NOMO-1 treated with DMSO at 0.1 percent for 48 hours (cell line): ENCODE measurements around the gene MMEL1.

Source experiments
- DNase-seq: peaks from one replicate; lab custom pipeline; 2025; ENCODE audit not compliant: unreplicated experiment; lab: John Stamatoyannopoulos, UW

MMEL1 gene

DNA sequence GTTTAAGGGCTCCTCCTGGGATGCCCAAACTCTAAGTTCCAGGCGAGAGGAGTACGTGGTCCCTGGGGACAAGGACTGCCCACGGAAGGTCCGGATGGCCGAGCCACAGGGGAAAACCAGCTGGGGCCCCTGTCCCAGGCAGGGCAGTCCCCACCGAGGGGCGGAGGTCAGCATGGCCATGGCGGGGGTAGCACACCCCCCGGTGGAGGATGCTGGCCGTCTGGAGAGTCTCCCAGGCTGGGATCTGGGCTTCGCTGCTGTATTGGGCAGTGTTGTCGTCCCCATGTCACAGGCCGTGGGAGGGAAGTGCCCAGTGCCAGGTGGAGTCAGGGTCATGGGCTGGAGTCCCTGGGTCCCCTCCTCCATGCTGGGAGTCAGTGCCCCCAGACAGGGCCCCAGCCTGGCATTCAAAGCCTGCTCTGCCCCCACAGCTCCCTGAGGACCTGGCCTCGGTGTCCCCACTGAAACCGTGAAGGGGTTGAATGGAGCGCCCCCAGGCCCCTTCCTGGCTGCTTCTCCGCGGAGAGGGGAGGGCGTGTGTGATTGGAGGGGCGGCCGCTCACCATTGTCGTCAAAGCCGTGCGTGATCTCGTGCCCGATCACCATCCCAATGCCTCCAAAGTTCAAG lies 39.5 kb downstream of the MMEL1 start:
- DNase-seq, result no peak

DNA sequence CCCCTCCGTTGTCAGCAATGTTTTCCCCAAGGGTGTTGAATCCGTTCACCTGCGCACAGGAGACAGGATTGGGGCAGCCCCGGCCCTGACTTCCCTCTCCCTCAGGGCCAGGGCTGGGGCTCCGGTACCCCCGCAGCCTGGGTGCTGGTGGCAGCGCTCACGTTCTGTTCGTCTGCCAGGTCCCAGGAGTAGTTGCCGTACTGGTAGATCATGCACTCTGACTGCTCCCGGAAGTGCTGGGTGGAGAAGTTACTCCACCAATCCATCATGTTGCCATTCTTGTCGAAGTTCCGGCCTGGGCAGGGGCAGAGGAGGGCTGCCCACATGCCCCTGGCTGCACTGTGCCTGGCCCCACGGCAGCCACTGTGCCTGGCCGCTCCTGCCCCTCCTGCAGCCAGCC lies 40.1 kb downstream of the MMEL1 start:
- peak; percentile 26 for DNase-seq

DNA sequence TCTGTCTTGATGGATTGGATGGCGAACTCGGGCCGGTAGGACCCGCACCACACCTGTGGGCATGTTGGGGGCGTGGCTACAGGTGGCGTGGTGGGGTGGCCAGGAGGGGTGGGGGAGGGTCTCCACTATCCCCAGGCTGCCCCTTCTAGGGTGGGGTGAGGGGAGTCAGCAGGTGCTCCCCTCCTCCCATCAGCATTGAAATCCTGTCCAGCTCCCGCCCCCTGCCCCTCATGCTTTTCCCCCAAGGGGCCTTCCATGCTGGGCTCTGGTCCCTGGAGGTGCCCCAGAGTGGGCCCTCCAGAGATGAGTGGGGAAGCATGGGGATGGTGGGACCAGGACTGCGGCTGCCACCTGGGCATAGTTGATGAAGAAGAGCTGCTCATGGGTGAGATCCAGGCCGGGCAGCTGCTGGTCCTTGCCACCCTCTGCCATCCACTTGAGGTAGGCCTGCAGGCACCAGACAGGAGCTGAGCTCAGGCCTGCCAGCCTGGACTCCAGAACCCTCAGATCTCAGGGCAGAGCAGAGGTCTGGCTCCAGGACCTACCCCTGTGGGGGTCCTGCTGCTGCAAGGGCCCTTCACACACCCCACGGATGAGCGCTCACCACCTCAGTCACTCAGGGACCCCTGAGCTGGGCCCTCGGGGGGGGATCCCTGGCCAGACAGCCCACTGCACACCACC lies 41.1 kb downstream of the MMEL1 start:
- no peak for DNase-seq

DNA sequence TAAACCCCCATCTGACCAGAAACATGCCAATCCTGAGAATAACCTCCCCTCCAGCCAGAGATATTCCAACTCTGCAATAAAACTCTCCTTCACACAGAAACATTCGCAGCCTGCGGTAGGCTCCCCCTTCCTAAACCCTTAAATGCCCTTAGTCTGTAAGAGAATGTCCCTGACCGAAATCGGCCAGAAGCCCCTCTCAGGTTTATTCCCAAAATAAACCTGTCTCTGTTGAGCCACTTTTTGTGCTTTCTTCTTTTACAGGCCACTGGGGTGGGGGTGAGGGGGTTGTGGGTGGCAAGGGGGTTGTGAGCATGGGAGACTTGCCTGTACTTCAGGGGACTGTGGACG lies 41.6 kb downstream of the MMEL1 start:
- DNase-seq, result no peak

DNA sequence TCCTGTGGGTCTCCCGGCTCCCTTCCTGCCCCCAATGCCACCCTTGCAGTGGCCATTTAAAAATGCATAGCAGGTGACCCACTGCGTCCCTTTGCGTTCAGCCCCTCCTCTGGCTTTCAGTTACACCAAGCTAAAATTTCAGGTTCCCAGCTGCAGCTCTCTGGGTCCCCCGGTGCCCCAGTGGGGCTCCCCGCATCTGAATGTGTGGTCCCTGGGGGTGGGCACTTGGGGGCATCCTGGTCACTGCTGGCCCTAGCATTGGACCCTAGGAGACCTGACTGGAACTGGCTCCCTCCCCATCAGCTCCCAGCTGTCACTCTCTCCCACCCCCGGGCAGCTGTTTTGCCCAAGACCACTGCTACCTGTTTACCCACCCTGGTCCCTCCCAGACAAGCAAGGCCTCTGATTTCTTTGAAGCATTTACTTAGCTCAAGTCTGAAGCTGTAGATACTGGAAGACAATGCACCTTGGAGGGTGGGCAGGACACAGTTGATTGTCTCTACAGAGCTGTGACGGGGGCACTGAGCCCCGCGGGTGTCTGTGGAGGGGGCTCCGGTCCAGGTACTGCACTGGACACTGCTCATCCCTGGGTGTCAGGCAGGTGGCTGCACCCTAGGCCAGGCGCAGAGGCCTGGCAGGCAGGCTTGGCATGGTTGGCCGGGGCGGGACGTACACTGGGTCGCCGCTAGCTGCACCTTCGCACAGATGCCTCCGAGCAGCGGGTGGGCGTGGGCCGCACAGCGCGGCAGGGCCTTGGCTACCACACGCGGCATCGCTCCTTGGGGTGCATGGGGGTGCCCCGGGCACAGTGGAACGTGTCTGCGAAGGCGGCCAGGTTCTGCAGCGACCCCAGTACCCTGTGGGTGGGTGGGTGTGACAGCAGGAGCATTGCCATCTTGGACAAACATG lies 42.3 kb downstream of the MMEL1 start:
- DNase-seq, result no peak

DNA sequence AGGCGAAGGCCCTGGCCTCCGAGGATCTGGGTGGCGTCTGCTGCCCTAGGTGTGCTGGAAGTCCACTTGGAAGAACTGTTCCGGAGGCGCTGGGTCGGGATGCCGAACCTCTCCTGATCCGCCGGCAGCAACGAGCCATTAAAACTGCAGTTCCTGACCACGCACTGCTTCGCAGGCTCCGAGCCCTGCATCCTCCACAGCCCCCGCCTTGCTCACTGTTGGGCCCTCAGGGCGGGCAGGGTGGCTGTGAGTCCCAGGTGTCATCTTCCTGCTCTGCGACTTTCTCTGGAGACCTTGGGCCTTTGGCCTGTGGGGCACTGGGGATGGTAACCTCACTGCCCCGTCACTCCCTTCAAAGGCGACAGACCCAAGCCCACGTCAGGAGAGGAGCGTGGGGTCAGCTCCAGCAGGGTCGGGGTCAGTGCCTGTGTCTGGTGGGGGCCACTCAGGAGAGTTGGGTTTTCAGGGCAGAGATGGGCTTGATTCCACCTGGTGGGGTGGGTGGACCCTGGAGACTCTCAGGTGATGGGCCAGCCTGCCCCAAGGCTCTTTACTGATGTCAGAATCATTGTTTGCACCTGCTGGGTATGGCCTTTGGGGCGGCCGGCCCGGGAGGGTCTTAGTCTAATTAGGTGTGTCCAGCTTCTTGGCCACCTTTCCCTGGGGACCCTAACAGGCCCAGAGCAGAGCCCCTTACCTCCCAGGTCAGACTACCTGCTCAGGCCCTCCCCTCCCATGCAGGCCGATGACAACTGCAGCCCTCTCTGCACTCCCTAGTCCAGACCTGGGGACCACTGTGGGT lies 43.2 kb downstream of the MMEL1 start:
- no peak for DNase-seq

DNA sequence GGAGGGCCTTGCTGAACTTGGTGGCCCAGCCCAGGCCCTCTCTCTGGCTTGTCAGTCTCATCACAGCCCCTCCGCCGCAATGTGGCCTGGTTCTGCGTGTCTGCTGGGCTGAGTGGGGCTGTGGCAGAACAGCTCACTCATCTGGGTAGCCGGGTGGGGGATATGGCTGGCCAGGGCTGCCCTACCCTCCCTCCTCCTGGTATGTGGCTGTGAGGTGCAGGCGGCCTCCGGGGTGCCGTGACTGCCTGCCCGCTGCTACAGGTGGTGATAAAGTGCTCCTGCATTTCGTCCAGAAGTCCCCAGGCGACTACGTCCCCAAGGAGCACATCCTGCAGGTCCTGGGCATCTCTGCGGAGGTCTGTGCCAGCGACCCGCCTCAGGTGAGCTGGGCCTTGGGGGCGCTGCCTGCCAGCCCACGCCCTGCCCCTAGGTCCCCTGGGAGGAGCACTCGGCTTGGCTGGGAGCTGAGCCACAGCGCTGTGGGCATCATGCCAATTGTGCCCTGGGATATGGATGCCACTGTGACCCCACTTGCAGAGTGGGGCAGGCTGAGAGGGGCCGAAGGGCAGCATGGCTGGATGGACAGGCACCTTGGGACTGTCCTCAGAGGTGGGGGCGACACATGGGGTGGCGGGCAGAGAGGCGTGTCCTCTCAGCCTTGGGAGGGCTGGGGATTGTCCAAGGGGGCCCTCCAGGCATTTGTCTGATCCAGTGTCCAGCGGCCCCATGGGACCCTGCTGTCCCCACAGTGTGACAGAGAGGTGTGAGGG lies 44.0 kb downstream of the MMEL1 start:
- DNase-seq, result no peak

DNA sequence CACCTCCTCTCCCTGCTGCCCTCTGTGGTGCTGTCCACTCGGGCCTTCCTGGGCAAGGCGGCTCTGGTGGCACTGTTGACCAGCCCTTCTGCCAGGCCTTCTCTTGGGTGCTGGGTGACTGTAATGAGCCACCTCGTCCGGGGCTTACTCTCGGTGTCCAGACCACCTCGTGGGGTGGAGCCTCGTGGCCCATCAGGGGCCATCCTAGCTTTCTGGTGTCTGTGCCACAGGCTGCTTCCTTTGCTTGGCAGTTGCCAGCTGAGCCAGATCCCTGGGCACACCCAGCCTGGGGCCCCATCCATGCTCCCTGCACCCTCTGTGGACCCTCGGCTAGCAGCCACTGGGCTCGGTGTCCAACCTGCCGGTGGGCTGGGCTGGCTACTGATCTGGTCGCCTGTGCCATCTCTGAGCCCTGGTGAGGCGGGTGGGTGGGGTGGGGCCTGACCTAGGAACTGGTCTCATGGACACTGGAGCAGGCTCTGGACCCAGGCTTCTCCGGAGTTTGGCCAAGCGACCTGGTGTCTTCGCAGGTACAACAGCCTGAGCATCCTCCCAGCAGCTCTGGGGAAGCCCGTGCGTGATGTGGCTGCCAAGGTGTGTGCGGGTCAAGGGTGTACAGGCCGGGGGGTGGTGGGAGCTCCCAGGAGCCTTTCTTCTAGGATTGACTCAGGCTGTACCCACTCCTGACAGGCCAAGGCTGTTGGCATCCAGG lies 44.8 kb downstream of the MMEL1 start:
- DNase-seq, result no peak

DNA sequence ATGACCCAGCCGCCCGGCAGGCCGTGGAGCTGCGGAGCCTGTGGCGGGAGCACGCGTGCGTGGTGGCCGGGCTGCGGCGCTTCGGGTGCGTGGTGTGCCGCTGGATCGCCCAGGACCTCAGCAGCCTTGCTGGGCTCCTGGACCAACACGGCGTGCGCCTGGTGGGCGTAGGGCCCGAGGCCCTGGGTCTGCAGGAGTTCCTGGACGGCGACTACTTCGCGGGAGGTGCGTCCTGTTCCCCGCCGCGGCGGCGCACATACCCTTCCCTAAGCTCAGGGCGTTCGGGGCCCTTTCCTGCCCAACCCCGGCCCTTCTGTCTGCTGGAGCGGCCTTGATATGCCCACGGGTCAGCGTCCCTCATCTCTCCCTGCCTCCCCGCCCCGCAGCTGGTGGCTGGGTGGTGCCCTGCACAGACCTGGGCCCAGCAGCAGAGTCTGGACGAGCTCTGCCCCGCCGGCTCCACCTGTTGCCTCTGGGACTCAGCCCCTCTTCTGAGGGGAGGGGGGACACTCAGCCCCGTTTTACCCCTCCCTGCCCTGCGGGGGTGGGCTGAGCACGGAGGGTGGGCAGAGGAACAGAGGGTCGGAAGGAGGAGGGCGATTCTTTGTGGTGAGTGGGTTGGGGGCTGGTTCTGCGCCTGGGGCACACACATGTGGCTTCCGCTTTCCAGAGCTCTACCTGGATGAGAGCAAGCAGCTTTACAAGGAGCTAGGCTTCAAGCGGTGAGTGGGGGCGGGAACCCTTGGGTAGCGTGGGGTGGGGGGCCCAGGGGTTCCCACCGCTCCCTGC lies 45.6 kb downstream of the MMEL1 start:
- DNase-seq, result no peak

DNA sequence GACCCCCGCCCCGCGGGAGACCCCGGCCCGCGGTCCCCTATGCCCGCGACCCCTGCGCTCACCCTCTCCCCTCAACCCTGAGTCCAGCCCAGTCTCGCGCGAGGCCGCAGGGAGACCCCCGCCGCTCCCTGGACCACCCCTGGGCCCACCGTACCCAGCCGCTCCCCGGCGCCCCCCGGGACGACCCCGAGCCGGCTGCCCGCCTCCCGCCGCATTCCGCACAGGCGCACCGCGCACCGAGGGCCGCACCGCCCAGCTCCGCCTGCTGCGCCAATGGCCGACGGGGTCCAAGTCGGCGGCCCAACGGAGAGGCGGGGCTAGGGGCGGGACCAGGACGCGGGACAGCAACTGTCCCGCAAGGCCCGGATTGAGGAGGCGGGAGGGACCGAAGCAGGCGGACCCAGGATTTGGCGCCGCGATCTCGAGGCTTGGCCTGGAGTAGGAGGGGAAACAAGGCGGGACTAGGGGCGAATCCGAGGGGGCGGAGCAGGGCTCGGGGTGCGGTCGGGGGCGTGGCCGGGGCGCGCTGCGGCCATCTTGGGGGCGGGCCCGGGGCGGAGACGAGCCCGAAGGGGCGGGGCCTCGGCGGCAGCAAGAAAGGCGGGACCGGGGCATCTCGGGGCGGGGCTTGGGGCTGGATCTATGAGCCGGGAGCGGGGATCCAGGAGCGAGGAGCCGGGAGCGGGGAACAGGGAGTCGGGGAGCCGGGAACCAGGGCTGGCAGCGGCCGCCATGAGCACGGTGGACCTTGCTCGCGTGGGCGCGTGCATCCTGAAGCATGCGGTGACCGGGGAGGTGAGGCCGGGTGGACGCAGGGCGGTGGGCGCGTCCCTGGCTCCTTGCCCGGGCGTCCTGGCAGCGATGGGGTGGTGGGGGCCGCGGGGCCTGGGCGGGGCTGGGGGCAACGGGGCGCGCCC lies 46.4 kb downstream of the MMEL1 start, which contains the start of gene PRXL2B:
Gene PRXL2B, plus strand, starts transcription at position 624 of the 917 bp plus-strand sequence. Its CDS starts 109 bp downstream, at position 733.
- peak; percentile 97 for DNase-seq

DNA sequence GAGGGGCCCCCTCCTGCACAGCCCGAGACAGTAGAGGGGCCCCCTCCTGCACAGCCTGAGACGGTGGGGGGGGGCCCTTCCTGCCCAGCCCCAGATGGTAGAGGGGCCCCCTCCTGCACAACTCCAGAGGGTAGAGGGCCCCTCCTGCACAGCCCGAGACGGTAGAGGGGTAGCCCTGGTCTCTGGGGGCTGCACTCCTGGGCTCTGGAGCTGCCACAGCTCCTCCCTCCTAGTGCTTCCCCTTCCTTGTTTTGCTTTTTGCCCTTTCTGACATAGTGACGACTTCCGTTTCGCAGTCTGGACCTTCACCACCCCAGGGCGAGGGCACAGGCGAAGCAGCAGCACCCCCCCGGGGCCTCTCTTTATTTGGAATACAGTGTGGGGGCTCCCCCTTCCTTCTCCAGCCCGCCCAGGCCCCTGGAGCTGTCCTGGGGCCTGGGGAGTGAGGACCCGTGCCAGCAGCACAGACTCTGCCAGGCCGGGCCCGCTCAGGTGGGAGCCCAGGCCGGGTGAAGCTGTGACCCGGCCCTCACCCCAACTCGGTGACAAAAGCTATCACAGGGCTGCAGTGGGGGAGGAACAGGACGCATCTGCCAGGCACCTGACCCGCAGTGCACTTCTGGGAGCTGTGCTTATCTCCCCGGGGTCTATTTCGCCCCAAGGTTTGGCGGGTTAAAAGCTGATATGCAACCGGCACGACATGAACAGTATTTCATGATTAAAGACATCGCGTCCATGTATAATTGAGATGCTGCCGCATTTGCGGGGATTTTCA lies 47.3 kb downstream of the MMEL1 start:
- peak; percentile 84 for DNase-seq

DNA sequence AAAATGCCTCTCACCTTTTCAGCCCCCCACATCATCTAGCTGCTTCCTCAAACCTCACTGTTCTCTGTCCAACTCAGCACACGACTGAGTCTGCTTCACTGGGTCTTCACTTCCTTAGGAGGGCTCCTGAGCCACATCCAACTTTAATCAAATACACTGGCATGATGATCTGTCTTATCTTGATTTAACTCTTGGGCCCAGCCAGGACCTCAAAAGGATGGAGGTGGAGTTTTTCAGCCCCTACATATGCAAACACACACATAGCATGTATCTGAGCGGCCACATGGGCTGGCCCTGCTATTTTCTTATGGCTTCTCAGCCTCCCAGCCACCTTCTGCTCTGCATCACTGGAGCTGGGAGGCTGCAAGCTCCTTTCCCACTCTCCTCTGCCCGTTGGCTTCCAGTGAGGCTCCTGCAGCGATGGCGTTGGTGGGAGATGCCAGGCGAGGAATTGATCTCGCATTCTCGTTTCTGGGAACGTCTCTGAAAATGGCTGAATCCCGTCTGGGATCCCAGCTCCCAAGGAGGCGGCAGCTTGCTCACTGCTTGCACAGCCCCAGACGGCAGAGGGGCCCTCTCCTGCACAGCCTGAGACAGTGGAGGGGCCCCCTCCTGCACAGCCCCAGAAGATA lies 48.0 kb downstream of the MMEL1 start:
- no peak for DNase-seq

DNA sequence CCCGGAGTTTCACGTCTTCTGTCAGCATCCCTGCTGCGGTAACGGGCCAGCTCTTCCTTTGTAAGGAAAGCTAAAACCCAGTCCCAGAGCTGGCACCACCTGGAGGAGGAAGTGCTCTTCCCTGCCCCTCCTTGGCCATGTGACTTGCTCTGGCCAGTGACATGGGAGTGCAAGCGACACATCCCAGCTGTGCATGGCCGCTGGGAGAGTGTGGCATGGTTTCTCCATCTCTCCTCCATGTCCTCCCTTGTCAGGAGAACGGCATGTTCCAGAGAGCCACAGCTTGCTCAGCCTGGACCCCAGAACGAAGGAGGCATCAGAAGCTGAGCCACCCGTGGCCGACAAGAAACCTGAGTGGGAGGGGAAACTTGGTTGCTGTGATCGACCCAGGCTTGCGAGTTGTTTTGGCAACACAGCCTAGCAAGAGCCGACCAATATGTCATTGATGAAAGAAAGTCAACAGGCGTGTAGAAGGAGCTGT lies 48.9 kb downstream of the MMEL1 start:
- no peak for DNase-seq

DNA sequence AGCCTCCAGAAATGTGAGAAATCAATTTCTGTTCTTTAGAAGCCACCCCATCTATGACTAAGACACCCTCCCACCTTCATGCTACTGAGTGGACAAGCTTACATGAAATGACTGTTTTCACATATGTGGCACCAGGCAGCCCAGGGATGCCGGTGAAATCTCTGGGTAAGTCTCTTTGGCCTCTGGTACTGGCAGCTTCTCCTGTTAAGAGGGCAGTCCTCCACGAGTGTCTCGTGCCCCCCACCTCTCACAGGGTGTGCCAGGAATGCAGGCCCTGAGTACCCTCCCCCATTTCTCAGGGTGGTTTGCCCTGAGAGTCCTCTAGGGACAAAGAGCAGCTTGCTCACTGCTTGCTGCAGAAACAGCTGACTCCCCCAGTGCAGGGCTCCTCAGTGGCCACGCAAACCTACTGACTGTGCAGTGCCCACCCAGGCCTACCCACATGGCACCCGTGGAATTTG lies 49.5 kb downstream of the MMEL1 start:
- no peak for DNase-seq

DNA sequence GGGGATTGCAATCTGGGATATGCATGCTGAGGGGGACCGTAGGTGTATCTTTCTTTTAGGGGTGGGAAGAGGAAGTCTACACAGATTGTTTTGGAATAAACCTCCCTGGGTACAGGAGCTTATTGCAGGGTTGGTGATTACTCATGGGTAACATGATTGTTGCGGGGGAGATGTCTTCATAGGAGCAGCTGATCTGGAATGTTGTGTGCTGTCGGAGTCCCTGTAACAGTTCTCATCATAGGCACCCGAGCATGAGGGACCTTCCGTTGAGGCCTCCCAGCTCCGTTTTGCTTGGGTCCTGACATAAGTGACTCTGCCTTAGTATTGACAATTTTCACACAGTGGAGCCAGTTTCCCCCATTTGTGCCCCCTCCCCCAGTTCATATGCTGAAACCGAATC lies 50.4 kb downstream of the MMEL1 start:
- no peak for DNase-seq

DNA sequence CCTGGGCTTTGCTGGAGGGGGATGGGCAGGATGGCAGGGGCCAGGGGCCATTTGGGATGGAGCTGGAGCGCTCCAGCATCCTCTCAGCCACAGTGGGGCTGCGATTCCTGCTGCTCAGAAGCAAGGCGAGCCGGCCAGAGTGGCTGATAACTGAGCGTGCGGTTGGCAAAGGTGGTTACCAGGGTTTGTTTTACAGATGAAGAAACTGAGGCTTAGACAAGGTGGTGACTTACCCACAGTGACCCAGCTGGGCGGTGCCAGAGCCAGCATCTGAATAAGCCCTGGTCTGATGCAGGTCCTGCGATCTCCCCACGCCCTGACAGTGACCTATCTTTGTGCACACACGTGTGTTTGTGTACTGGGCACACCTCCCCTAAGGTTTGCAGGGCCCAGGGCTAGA lies 52.1 kb downstream of the MMEL1 start:
- DNase-seq, result no peak

DNA sequence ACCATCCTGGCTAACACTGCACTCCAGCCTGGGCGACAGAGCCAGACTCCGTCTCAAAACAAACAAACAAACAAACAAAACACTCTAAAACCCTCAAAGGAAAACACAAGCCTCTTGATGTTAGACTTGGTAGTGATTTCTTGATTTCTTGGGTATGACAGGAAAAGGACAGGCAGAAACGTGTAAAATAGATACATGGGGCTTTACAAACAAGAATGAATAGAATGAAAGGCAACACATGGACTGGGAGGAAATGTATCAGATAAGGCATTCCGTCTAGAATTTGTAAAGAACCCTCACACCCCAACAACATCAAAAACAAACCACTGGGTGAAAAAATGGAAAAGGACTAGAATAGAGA lies 54.1 kb downstream of the MMEL1 start:
- no peak for DNase-seq
